OCI-M2 (cell line): ENCODE measurements around the gene SURF4.

ENCODE experiments used
- DNase-seq: peaks from one replicate; lab custom pipeline; 2025; ENCODE audit not compliant: unreplicated experiment; lab: John Stamatoyannopoulos, UW

SURF4 gene

DNA sequence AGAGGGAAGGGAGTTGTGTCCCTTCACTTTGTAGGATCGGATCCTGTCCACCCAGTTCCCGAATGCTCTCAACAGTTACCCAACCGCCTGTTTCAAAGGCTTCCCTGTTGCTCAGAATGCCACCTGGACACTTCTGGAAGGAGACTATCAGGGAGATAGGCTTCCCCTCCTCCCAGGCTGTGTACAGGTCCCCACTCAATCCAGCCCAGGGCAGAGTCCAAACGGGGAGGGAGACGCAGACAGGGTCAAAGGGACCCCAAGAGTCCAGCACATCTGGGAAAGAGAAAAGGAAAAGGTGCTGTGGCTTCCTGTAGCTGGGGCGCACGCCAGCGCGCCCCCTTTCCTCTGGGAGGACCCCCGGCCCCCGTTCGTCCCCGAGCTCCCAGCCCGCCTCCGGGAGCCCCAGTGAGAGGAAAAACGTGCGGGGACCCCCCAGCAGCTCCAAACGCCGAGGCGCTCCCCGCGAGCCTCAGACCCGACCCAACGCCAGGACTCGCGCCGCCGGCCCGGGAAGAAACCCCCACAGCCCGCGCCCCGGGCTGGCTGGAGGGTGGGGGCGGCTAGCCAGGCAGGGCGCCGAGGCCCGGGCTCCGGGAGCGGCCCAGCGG, 640 bp downstream of the SURF4 start:
- no peak for DNase-seq

DNA sequence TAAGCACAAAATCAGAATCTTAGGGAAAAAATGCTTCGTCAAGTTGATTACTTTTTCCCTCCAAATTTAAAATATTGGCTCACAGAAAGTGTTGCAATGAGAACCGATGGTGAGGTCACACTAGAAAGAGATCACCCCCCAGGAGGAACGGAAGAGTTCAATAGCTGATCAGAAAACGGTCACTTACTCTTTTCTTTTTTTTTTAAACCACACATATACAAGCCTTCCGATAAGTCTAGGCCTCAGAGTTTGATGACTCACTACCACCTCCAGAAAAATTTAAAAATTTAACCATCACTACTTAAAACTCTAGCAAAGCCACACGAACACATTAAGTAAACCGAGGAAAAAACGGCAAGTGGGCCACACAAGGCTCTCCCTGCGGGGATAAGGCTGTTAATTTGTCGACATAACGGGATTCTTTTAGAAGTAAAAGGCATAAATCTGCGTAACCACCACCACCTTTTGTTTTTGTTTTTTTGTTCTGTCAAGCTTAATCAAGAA, 1.2 kb downstream of the SURF4 start:
- no peak for DNase-seq

DNA sequence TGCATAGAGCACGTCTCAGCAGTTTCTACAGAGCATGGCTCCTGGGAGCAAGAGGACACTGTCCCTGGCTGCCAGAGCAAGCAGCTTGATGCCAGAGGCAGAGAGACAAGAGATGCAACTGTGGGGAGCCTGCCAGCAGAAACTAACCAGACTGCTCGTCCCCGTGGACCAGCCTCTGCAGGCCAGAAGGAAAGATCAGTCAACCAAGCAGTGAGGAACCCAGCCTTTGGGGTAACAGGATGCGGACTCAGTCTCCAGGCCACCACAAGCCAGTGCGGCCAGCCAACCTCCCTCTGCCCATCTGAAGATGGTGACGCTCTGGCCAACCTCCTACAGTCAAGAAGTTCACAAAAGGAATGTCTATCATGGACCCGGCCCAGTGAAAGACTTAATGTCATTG, 3.7 kb downstream of the SURF4 start:
- no peak for DNase-seq

DNA sequence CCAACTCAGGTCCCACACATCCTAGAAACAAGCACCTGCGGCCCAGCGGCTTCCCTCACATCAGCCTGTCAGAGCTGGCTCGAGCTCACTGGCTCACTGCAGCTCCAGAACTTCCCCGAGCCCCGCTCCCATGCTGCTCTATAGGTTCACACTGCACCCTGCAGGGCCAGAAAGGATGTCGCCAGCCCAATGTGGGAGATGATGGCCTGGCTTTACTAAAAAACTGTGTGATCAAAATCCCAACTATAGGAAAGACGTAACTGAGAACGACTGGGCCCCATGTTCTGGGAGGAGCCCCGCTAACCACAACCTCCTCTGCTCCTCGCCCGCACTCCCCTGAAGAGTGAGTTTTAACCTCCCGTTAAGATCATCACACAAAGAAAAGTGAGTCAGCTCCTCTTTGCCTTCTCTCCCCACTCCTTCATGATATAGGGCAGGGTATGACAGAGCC, 4.6 kb downstream of the SURF4 start:
- DNase-seq, result no peak

DNA sequence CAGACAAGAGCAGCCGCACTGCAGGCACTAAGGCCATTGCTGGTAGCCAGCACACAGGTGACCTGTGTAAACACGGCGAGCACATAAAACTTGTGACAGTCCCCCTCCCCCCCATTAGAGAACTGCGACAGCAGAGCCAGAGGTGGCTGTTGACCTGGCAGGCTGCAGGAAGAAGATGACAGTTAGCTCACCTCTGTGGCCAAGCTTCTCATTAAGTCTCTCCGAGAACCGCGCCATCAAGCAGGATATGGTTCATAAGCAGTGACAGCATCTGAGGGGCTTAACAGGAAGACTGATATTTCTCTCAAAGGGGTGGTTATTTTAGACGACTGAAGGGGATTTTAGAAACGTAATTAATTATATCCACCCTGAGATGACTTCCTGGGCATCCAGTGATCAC, 5.2 kb downstream of the SURF4 start:
- no peak for DNase-seq

DNA sequence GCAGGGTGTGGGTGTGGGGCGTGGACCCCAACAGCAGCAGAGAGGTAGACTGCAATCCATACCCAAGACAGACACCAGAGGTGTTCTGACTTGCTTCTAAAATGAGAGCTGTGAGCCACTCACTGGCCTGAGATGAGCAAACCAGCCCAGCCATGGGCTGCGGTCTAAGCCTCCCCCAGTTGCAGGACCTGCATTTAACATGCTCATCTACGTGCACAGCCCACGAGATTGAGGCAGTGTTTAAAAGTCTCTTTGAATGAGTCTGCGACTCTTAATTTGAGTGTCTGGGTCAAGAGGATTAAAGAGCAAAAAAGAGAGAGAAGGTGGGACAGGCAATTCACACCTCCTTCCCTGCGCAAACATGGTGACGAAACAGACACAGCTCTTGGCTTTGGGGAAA, 5.9 kb downstream of the SURF4 start:
- DNase-seq, result no peak

DNA sequence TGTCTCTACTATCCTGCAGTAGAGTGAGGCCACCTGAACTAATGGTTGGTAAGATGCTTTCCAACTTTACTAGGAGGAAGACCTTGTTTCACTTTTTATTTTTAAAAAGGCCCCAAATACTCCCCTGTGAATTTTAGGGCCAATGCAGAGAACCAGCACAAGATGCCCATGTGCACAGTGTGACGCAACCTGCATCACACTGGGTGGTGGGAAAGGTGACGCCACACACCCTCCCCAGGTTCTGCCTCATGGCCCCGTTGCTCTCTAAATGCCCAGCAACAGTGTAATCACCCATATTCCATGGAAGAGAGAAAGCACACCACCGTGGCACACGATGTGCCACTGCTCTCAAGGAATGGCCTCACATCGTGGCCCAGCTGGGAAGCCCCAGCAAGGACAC, 6.4 kb downstream of the SURF4 start:
- DNase-seq, result no peak

DNA sequence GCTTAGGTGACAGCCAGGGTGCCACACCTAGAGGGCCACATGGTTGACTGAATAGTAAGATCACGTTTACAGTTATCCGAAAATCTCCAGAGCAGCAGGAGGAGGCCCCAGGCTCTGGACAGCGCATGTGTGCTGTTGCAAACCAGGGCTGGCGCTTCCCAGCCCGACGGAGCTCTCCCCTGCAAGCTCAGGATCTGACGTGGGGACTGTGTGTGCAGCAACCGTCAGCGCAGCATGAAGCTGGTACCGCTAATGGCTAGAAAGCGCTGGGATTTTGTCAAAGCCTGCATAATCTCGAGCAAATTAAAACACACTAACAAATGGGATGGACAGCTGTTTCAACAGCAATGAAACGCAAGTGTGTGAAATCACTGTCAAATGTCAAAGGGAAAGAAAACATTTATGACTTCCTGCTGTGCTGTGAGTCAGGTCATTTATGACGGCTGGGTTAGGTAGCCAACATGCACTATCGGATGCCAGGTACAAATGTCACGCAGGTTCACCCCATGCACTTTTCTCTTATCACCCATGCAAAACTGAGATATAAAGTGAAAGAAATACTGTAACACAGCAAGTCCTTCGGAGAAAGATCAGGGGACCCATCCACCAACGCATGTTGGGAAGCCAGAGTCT, 7.5 kb downstream of the SURF4 start:
- no peak for DNase-seq

DNA sequence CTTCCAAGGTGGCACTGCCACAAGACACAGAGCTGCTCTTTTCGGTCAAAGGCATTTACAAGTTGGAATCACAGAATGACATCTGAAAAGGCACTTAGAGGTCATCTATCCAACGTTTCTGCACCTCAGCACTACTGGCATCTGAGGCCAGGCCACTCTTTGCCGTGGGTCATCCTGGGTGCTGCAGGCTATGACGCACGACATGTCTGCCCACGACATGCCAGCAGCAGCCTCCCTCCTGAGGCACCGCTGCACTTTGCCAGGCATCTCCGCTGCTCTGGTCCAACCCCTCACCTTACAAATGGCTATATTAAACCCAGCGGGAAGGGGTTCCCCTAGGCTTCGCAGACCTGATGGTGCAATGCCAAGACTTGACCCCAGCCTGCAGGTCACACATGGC, 8.1 kb downstream of the SURF4 start:
- no peak for DNase-seq

DNA sequence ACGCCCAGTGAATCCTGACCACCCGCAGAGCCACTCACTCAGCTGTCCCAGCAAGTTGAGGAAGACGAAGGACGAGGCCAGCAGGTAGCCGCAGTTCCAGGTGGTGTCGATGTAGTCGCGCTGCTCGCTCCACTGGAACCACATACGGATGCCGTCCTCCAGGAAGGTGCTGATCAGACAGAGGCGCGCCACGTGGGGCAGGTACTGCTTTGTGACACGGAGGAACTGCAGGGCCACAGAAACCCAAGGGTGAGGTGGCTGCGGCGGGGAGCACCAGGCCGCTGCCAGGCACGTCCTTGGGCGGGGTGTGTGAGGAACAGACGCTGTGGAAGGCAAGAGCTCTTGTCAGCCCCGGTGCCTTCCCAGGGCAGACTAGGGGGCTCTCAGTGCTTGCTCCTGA, 8.6 kb downstream of the SURF4 start:
- DNase-seq, result no peak

DNA sequence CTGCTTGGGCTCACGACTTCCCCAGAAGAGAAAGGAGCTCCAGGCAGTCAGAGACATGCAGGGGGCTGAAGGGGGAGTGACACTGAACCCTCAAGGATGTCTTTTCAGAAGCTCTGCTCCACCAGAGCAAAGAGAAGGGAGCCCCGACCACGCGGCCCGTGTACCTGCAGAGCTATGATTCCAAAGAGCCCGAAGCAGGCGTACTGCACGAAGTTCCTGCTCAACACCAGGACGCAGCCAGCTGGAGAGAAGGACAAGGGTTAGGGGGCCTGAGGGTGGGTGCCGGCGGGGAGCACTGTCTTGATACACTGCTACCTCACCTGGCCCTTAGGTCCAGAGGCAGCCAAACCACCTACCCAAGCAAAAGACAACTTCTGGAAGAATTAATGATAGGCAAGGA, 9.4 kb downstream of the SURF4 start:
- DNase-seq, result no peak

DNA sequence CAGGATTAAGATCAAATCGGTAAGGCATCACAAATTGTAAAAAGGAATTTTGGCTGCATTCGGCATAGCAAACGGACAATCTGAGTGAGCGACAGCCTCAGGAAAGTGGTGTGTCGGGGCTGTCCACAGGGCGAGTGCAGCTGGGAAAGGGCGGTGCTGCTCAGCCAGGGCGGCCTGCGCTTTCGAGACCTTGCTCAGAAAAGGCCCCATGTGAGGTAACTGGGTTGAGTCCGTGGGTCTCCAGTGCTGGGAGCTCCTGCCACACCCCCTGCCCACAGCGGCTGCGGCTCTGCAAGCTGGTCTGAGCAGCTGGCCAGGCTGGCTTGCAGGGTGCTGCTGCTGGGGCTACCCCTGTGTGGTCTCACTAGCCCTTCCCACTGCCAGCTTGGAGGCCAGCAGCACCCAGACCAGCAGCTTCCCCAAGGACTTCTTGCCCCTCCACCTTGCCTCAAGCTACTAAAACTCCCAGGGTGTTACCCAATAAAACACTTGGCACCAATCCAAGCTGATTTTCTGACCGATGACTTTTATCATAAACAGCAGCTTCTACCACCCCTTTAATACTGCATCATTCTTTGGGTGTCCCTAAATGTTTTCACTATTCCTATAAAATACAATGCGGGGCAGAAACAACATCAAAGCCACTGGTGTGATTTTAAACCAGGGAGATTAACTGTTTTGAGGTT, 13.4 kb downstream of the SURF4 start:
- DNase-seq, result no peak

DNA sequence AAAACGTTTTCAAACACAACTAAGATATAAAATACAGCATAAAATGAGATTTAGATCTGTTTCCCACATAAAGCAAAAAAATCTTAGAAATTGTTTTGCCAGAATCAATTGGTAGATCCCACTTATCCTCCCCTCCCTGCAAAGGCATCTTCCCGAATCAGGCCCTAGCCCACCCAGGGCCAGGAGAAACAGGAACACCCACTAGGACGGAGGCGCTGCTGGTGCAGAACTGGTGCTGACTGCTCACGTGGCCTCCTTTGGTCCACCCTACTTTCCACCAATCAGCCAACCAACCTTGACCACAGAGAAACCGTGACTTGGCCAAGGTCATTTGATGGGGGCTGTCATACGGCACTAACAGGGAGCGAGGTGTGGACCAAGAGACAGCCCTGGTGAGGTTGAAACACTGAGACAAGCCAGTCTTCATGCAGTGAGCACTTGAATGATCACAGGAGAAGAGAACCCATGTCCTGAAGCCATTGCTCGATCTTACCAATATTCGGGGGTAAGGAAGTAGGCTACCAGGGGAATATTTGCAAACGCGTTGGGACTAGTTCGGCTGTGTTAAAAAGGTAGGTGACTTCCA, 14.3 kb downstream of the SURF4 start:
- DNase-seq, result no peak

DNA sequence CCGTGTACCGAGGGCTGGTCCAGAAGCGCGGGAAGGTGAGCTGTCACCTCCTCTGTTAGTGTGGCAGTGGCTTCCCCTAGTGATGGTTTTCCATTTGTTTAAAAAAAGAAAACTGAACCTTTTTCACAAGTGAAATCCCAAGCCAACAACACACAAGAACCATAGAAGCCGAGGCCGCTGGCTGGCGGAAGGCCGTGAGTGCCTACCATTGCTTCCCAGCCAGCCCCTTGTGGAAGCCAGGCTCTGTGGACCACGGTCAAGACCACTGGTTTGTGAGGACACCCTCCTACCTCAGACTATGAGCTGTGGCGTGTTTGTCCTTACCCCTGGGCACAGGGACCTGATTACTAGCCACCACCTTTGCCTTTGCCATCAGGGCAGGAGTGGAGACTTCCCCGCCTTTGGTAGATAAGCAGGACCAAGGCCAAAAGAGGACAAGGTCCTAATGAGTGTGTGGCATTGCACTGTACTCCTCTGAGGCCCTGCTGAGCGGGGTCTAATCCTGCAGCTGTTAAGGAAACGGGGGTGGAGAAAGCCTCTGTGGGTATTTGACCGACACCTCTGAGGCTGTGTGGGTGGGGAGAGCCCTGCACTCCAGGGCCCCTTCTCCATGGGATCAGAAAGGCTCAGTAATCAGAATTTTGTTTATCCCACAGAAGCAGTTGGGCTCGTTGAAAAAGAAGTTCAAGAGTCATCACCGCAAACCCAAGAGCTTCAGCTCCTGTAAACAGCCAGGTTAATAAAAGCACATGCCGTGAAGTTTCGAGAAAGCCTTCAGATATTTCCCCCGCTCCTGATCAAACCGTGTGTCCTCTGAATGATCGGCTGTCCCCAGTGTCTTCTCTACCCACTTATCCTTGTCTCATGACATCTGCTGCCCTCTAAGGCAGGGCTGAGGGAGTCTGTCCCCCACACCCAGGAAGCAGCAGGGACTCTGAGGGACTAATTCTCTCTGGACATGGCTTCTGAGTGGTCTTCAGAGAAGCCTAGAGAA, 15.2 kb downstream of the SURF4 start:
- DNase-seq, result no peak

DNA sequence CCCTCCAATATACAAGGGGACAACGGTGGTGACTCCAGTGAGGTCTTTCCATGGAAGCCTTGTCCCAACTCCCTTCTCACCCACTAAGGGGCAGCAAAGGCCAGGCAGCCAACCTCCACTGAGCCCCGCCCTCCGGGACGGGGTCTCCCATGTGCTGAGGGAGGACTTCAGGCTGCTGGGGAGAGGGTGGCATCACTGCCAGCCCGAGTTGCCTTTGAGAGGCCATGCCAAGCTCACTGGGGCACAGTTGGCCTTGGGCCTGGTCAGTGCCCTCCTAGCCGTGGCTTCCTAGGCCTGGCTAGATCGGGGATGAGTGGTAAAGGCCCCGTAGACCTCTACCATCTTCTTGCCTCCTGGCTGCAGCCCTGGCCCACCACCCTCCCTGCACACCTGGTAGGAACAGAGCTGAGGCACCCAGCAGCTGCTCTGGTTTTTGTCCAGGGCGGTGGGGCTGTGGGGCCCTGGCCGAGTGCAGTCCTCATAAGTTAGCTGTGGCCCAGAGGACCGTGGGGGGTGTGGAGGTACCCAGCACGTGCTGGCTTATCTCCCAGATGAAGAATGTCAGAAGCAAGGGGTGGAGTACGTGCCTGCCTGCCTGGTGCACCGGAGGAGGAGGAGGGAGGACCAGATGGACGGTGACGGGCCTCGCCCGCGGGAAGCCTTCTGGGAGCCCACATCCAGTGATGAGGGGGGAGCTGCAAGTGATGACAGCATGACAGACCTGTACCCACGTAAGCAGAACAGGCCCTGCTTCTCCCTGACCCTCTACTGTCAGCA, 16.3 kb downstream of the SURF4 start:
- no peak for DNase-seq

DNA sequence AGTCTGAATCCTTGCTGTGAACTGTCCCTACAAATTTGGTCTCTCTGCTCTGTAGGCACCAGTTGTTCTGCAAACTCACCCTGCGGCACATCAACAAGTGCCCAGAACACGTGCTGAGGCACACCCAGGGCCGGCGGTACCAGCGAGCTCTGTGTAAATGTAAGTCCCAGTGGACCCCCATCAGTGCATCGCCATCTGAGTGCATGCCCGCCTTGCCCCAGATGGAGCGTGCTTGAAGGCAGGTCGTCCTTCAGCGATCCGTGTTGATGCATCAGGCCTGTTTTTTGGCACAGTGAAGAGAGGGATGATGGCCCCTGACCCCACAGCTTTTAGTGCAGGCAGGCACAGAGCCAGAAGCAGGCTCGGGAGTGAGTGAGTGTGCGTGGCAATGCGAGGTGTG, 18.2 kb downstream of the SURF4 start:
- DNase-seq, result no peak

DNA sequence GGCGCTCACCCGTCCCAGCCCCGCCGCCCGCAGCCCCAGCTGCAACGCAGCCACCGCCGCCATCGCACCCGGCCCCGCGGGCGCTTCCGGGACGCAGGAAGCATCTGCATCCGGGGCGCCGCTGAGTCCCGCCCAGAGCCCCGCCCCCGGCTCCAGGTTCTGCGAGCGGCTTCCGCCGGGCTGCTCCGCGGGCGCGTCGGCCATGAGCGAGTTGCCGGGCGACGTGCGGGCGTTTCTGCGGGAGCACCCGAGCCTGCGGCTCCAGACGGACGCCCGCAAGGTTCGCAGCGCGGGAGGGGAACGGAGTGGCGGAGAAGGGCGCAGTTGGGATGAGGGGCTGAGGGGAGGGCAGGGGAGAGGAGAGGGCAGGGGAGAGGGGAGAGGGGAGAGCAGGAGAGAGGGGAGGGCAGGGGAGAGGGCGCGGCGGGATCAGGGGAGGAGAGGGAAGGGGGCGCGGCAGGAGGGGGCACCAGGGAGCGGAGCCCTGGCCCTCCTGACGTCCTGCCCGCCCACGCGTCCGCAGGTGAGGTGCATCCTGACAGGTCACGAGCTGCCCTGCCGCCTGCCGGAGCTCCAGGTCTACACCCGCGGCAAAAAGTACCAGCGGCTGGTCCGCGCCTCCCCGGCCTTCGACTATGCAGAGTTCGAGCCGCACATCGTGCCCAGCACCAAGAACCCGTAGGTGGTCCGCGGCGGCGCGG, 19.3 kb downstream of the SURF4 start, which contains the start of the genes SURF1 and SURF2:
Gene SURF1, minus strand, starts transcription at position 97 of the 701 bp plus-strand sequence. Its CDS starts 34 bp downstream, at position 63.
Gene SURF2, plus strand, starts transcription at position 160 of the 701 bp plus-strand sequence. Its CDS starts 43 bp downstream, at position 203.
- no peak for DNase-seq

DNA sequence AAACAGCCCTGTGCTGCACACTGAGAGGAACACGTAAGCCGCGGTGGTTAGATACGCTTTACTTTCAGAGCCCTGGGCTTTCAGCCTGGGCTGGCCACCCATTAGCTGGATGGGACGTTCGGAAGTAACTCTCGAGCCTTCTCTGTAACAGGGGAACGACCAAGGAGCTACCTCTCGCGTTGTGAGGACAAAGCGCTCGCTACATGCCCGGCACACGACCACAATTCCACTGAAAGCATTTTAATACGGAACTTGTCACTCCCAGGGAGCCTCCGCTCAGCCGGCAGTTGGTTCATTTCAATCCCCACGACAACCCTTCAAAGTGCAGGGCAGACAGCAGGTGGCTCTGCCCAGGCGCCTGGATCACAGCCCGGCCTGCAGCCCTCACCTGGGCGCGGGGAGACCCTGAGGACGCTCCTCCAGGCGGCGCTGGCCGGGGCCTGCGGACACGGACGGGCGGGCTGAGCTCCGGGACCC, 19.9 kb downstream of the SURF4 start:
- no peak for DNase-seq

DNA sequence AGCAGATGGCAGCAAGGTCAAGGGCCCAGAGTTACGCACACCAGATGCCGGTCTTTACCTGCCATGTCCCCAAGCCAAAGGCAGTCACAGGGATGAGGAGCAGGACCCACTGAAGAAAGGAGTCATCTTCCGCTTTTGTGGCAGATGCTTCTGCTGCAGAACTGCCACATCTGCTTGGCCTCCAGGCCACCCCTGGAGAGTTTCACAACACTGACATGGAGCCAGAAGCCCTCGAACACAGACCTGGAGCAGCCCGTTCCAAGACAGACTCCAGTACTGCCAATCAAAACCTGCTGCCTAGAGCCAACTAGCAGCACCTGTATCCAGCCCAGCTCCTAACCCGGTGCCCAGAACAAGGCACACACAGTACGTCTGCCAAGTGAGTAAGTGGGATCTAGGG, 21.1 kb downstream of the SURF4 start:
- DNase-seq, result no peak
